ENCODE measurements around the gene HTT. TPM values are rescaled to one million over a fixed set of nuclear protein-coding genes. Genes with fewer than 3 reads are reported as not detected.

HTT gene
- 10 to 100 TPM; 64.4 to 82.7 TPM for total RNA-seq
- 10 to 100 TPM in 1 of 2 donors, 1 to 10 TPM in 1; 5.1 to 17.8 TPM for polyA plus RNA-seq
- long read RNA-seq, donor 1, partial matches to known transcripts = 37 of 82 reads
- long read RNA-seq, donor 1, other reads (novel, unspliced or antisense) = 45 of 82 reads
- long read RNA-seq, donor 2, partial matches to known transcripts = 13 of 33 reads
- long read RNA-seq, donor 2, other reads (novel, unspliced or antisense) = 20 of 33 reads

DNA sequence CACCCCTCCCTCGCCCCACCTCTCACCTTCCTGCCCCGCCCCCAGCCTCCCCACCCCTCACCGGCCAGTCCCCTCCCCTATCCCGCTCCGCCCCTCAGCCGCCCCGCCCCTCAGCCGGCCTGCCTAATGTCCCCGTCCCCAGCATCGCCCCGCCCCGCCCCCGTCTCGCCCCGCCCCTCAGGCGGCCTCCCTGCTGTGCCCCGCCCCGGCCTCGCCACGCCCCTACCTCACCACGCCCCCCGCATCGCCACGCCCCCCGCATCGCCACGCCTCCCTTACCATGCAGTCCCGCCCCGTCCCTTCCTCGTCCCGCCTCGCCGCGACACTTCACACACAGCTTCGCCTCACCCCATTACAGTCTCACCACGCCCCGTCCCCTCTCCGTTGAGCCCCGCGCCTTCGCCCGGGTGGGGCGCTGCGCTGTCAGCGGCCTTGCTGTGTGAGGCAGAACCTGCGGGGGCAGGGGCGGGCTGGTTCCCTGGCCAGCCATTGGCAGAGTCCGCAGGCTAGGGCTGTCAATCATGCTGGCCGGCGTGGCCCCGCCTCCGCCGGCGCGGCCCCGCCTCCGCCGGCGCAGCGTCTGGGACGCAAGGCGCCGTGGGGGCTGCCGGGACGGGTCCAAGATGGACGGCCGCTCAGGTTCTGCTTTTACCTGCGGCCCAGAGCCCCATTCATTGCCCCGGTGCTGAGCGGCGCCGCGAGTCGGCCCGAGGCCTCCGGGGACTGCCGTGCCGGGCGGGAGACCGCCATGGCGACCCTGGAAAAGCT lies at the start of gene HTT, which contains the start of gene HTT-AS:
HTT (plus strand) TSS at position 604 of the 768 bp plus-strand sequence; CDS start at position 749, 145 bp downstream.
HTT-AS (minus strand) TSS at position 461 of the 768 bp plus-strand sequence.
- no peaks in the 10 kb centered on the region for H3K9me3 ChIP-seq (ENCODE audit: control insufficient read depth, low read length)
- DNase-seq (peak; percentile 98 to 100), ATAC-seq (ENCODE audit: low FRiP score) (peak; percentile 96)
- no peaks in the 10 kb centered on the region for H3K27me3 ChIP-seq (ENCODE audit: control insufficient read depth in 1 of 2, insufficient read depth in 2 of 2, low read length in 1 of 2)
- no peaks in the 10 kb centered on the region for H3K36me3 ChIP-seq (ENCODE audit: control insufficient read depth in 1 of 2, insufficient read depth in 2 of 2, low read length in 1 of 2)
- H3K4me3 ChIP-seq (ENCODE audit: low read length in 2 of 2) = peak within 1 kb of the TSS; percentile 70 to 83
- H3K27ac ChIP-seq (ENCODE audit: low read depth in 1 of 2, low read length in 2 of 2) = peak within 1 kb of the TSS in 1 of 2 donors; percentile 60
- intact Hi-C loops (cut with DNase I) = no loop called here
- no peaks in the 10 kb centered on the region for H3K4me1 ChIP-seq (ENCODE audit: control insufficient read depth in 1 of 2, insufficient read depth in 2 of 2, low read length in 2 of 2)
- 0 to 2% methylated on average over 29 to 81 of the region's 81 CpGs for WGBS, 2 donors

DNA sequence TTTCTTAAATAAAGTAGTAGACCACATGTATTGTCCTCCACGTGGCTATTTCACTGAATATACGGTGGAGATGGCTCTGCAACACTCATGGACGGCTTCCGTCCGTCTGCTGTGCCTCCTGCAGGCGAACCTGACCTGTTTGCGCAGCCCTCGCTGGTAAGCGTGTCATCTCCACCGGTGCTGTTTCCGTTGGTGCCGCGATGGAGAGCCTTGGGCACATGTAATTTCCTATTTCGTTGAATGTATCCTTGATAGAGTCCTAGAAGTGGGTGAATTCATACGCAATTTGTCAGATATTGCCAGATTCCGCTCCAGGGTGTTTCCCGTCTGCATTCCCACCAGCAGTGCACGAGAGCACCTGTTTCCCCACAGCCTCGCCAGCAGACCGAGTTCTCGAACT lies 48.6 kb upstream of the HTT start:
- H3K9me3 ChIP-seq (ENCODE audit: control insufficient read depth, low read length) = peaks cover 3% of the 10 kb centered on the region
- H3K27me3 ChIP-seq (ENCODE audit: control insufficient read depth in 1 of 2, insufficient read depth in 2 of 2, low read length in 1 of 2) = no peaks in the 10 kb centered on the region
- DNase-seq (peak in 1 of 2 donors; percentile 18), ATAC-seq (ENCODE audit: low FRiP score) (no peak)
- WGBS, 2 donors = 94 to 96% methylated on average over 21 of the region's 21 CpGs
- H3K27ac ChIP-seq (ENCODE audit: low read depth in 1 of 2, low read length in 2 of 2) = no peak overlapping the region
- intact Hi-C loops (cut with DNase I) = no loop called here
- H3K4me1 ChIP-seq (ENCODE audit: control insufficient read depth in 1 of 2, insufficient read depth in 2 of 2, low read length in 2 of 2) = no peaks in the 10 kb centered on the region
- H3K36me3 ChIP-seq (ENCODE audit: control insufficient read depth in 1 of 2, insufficient read depth in 2 of 2, low read length in 1 of 2) = no peaks in the 10 kb centered on the region
- no peak overlapping the region for H3K4me3 ChIP-seq (ENCODE audit: low read length in 2 of 2)

DNA sequence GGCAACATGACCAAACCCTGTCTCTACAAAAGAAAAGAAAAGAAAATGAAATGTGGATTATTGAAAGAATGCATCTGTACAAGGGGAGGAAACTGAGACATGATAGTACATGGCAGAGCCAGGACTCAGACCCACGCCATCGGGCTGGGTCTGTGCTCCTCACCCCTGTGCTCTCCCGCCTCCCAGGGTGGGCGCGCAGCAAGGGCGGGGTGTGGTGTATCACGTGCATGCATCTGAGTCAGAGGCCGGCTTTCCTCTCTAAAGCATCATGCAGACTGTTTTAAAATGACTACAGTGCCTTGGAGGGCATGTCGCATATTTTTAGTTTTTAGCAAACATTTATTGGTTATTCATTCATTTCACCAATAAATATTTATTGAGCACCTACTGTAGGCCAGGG lies 47.9 kb upstream of the HTT start:
- ATAC-seq (ENCODE audit: low FRiP score) (no peak), DNase-seq (no peak)

DNA sequence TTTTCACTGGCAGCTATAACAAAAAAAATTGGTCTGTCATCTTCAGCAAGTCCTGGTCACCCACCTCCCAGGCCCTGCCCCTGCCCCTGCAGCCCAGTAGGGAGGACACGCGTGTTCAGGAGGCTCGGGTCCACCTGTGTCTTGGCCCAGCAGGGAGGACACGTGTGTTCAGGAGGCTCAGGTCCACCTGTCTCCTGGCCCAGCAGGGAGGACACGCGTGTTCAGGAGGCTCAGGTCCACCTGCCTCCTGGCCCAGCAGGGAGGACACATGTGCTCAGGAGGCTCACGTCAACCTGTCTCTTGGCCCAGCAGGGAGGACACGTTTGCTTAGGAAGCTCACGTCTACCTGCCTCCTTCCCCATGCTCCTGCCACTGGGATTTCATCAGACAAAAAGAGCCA lies 45.0 kb upstream of the HTT start:
- no peak for ATAC-seq (ENCODE audit: low FRiP score)
- 95 to 96% methylated on average over 9 of the region's 9 CpGs for WGBS, 2 donors
- Histone ChIP-seq H3K9me3 (ENCODE audit: control insufficient read depth, low read length) (no peaks in the 10 kb centered on the region), H3K27me3 (ENCODE audit: control insufficient read depth in 1 of 2, insufficient read depth in 2 of 2, low read length in 1 of 2) (no peaks in the 10 kb centered on the region), H3K27ac (ENCODE audit: low read depth in 1 of 2, low read length in 2 of 2) (no peak overlapping the region), H3K4me1 (ENCODE audit: control insufficient read depth in 1 of 2, insufficient read depth in 2 of 2, low read length in 2 of 2) (no peaks in the 10 kb centered on the region), H3K4me3 (ENCODE audit: low read length in 2 of 2) (no peak overlapping the region), H3K36me3 (ENCODE audit: control insufficient read depth in 1 of 2, insufficient read depth in 2 of 2, low read length in 1 of 2) (no peaks in the 10 kb centered on the region)
- peak in 1 of 2 donors; percentile 16 for DNase-seq
- intact Hi-C loops (cut with DNase I) = no loop called here

More for the DNA sequence above, 47.9 kb upstream of the HTT start:
- H3K36me3 ChIP-seq (ENCODE audit: control insufficient read depth in 1 of 2, insufficient read depth in 2 of 2, low read length in 1 of 2) = no peaks in the 10 kb centered on the region
- peaks cover 3% of the 10 kb centered on the region for H3K9me3 ChIP-seq (ENCODE audit: control insufficient read depth, low read length)
- no peak overlapping the region for H3K4me3 ChIP-seq (ENCODE audit: low read length in 2 of 2)
- H3K4me1 ChIP-seq (ENCODE audit: control insufficient read depth in 1 of 2, insufficient read depth in 2 of 2, low read length in 2 of 2) = no peaks in the 10 kb centered on the region
- no peak overlapping the region for H3K27ac ChIP-seq (ENCODE audit: low read depth in 1 of 2, low read length in 2 of 2)
- WGBS, 2 donors = 93% methylated on average over 9 of the region's 9 CpGs
- no peaks in the 10 kb centered on the region for H3K27me3 ChIP-seq (ENCODE audit: control insufficient read depth in 1 of 2, insufficient read depth in 2 of 2, low read length in 1 of 2)
- intact Hi-C loops (cut with DNase I) = no loop called here

DNA sequence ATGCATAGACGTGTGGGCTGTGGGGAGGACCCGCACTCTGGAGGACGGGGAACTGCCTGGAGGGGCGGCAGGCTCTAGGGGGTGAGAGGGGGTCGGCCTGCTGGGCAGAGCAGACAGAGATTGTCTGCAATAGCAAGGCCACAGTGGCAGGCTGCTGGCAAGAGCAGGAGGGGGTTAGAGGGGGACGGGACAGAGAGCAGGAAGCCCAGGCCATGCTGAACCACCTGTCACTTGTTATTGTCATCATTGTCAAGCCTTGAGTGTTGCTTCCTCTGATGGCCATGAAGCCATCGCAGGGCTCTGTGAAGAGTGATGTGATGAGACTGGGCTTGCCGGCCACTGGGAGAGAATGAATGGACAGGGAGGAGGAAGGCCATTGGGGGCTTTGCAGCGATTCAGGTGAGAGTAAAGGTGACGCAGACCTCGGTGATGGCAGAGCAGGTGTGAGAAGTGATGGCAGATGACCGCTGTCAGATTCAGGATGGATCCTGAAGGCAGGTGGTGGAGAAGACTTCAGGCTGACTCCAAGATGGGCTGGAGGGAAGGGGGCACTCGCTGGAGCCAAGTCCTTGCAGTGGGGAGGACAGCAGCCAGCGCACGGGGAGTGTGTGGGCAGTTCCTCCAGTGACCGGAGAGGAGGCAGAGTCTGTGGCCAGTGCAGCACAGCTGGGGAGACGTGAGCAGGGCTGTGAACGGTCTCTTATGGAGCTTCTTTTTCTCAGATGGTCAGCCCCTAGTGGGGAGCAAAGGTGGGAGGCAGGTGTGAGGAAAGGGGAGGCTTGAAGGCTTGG lies 43.7 kb upstream of the HTT start:
- Histone ChIP-seq H3K27me3 (ENCODE audit: control insufficient read depth in 1 of 2, insufficient read depth in 2 of 2, low read length in 1 of 2) (no peaks in the 10 kb centered on the region), H3K27ac (ENCODE audit: low read depth in 1 of 2, low read length in 2 of 2) (no peak overlapping the region), H3K4me3 (ENCODE audit: low read length in 2 of 2) (no peak overlapping the region), H3K4me1 (ENCODE audit: control insufficient read depth in 1 of 2, insufficient read depth in 2 of 2, low read length in 2 of 2) (no peaks in the 10 kb centered on the region), H3K36me3 (ENCODE audit: control insufficient read depth in 1 of 2, insufficient read depth in 2 of 2, low read length in 1 of 2) (no peaks in the 10 kb centered on the region), H3K9me3 (ENCODE audit: control insufficient read depth, low read length) (no peaks in the 10 kb centered on the region)
- DNase-seq (peak in 1 of 2 donors; percentile 36), ATAC-seq (ENCODE audit: low FRiP score) (no peak)
- intact Hi-C loops (cut with DNase I) = loop anchor here in 1 of 2 donors (10.0 kb wide), 1 partner anchor 66 kb away; the partner anchor contains the start of genes GRK4 and NOP14
- WGBS, 2 donors = 88 to 90% methylated on average over 18 of the region's 18 CpGs

DNA sequence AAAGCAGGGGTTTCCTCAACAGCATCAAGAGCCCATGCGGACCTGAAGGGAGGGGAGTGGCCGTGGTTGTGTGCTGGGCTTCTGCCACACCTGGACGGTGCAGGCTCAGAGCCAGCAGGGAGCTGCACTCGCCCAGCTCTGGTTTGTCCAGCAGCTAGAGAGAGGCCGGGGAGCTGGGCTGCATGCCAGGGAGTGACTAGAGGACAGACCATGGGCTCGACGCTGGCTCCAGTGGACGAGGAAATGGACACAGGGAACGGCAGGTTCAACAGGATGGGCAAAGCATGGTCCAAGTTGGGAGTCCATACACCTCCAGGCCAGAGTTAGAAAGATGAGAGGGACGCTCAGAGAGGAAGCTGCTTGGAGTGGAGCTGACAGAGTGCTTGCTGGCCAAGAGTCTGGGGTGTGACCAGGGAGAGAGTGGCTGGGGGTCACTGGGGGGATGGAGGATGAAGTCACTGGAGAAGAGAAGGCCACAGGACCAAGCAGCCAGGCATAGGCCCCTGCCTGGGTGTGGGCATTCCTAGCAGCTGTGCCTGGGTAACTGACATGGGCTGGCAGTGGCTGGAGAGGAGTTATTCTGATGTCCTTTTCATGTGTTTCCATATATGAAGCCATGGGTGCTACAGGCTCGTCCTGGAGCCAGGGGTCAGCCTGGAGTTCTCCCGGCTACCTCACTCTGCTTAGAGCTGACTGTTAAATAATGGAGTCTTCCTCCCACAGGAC lies 43.0 kb upstream of the HTT start:
- no peak for ATAC-seq (ENCODE audit: low FRiP score)
- whole genome bisulfite sequencing, 2 donors = 70% methylated on average over 12 of the region's 12 CpGs

DNA sequence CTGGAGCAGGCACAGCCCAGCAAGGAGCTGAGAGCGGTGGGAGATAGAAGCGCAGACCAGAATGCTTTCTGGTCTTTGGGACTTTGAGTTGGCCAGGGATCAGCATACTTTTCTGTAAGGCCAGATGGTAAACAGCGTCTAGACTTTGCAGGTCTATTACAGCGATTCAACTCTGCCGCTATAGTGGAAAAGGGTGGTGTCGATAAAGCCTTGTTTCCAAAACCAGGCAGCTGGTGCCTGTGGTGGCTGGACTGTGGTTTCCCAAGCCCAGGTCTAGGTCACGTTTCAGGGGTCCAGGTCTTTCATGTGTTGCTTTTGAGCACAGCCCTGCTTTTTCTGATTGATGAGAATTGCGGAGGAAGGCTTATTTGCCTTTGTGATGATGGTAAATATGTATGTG lies 40.2 kb upstream of the HTT start:
- Histone ChIP-seq H3K4me3 (ENCODE audit: low read length in 2 of 2) (no peak overlapping the region), H3K4me1 (ENCODE audit: control insufficient read depth in 1 of 2, insufficient read depth in 2 of 2, low read length in 2 of 2) (no peaks in the 10 kb centered on the region), H3K27ac (ENCODE audit: low read depth in 1 of 2, low read length in 2 of 2) (no peak overlapping the region), H3K9me3 (ENCODE audit: control insufficient read depth, low read length) (no peaks in the 10 kb centered on the region), H3K27me3 (ENCODE audit: control insufficient read depth in 1 of 2, insufficient read depth in 2 of 2, low read length in 1 of 2) (no peaks in the 10 kb centered on the region), H3K36me3 (ENCODE audit: control insufficient read depth in 1 of 2, insufficient read depth in 2 of 2, low read length in 1 of 2) (no peaks in the 10 kb centered on the region)
- WGBS, 2 donors = 84 to 85% methylated on average over 8 of the region's 8 CpGs
- DNase-seq (no peak), ATAC-seq (ENCODE audit: low FRiP score) (no peak)
- intact Hi-C loops (cut with DNase I) = loop anchor here in 1 of 2 donors (10.0 kb wide), 1 partner anchor 69 kb away; the partner anchor contains the start of genes GRK4 and NOP14

More for the DNA sequence above, 43.0 kb upstream of the HTT start:
- Histone ChIP-seq H3K9me3 (ENCODE audit: control insufficient read depth, low read length) (no peaks in the 10 kb centered on the region), H3K36me3 (ENCODE audit: control insufficient read depth in 1 of 2, insufficient read depth in 2 of 2, low read length in 1 of 2) (no peaks in the 10 kb centered on the region), H3K4me1 (ENCODE audit: control insufficient read depth in 1 of 2, insufficient read depth in 2 of 2, low read length in 2 of 2) (no peaks in the 10 kb centered on the region), H3K4me3 (ENCODE audit: low read length in 2 of 2) (no peak overlapping the region), H3K27me3 (ENCODE audit: control insufficient read depth in 1 of 2, insufficient read depth in 2 of 2, low read length in 1 of 2) (no peaks in the 10 kb centered on the region), H3K27ac (ENCODE audit: low read depth in 1 of 2, low read length in 2 of 2) (no peak overlapping the region)
- peak in 1 of 2 donors; percentile 43 for DNase-seq
- intact Hi-C loops (cut with DNase I) = loop anchor here in 1 of 2 donors (10.0 kb wide), 1 partner anchor 67 kb away; the partner anchor contains the start of genes GRK4 and NOP14

DNA sequence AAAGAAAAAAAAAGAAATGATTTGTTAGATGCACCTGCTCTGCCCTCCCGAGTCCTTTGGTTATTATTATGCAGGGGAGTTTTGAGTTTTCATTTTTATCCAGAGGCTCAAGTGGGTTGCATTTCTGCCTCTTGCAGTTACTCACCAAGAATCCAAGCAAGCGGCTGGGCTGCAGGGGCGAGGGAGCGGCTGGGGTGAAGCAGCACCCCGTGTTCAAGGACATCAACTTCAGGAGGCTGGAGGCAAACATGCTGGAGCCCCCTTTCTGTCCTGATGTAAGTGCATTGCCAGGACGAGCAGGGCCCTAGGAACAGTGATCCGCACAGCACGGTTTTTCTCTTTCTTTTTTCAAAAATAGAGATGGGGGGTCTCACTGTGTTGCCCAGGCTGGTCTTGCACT lies 39.2 kb upstream of the HTT start:
- H3K27ac ChIP-seq (ENCODE audit: low read depth in 1 of 2, low read length in 2 of 2) = no peak overlapping the region
- 91% methylated on average over 8 of the region's 8 CpGs for WGBS, 2 donors
- intact Hi-C loops (cut with DNase I) = loop anchor here in 1 of 2 donors (5.0 to 10.0 kb wide), 2 partner anchors 70 to 273 kb away; partner anchors contain the start of genes GRK4 and NOP14

More for the DNA sequence above, 39.2 kb upstream of the HTT start:
- H3K27me3 ChIP-seq (ENCODE audit: control insufficient read depth in 1 of 2, insufficient read depth in 2 of 2, low read length in 1 of 2) = no peaks in the 10 kb centered on the region
- no peak overlapping the region for H3K4me3 ChIP-seq (ENCODE audit: low read length in 2 of 2)
- no peaks in the 10 kb centered on the region for H3K36me3 ChIP-seq (ENCODE audit: control insufficient read depth in 1 of 2, insufficient read depth in 2 of 2, low read length in 1 of 2)
- no peaks in the 10 kb centered on the region for H3K9me3 ChIP-seq (ENCODE audit: control insufficient read depth, low read length)
- ATAC-seq (ENCODE audit: low FRiP score) (no peak), DNase-seq (no peak)
- no peaks in the 10 kb centered on the region for H3K4me1 ChIP-seq (ENCODE audit: control insufficient read depth in 1 of 2, insufficient read depth in 2 of 2, low read length in 2 of 2)

Measured in aorta (tissue), 5 donors.